H4 (cell line): ENCODE measurements around the gene ZNF770. TPM values are rescaled to one million over a fixed set of nuclear protein-coding genes. Genes with fewer than 3 reads are reported as not detected.
A peak's percentile ranks its signal among the peaks of the same experiment; 100 is the strongest.
"Not testable (repeated sequence)": the region's sequence is repeated elsewhere in the genome, so short reads cannot be mapped to it uniquely, and the experiment has no call there.

Experiments
- DNase-seq: peaks from one replicate; pipeline ENCODE4 v3.0.0-alpha.2; 2015; ENCODE audit warnings: low spot score
- total RNA-seq: library from RNA; depleted of rRNA; stranded (reverse); fragments of >200 nt; shearing (Covaris generic); gene quantifications from 2 replicates; pipeline ENCODE4 v1.2.3, GENCODE V29; 2014; rRNA removed

Gene ZNF770
- total RNA-seq, 1 experiment from 2014 or later, result 12.7 TPM

GRCh38 chr15:34973512-34973911 is 14.6 kb downstream of the ZNF770 start:
- no peak for DNase-seq

DNA sequence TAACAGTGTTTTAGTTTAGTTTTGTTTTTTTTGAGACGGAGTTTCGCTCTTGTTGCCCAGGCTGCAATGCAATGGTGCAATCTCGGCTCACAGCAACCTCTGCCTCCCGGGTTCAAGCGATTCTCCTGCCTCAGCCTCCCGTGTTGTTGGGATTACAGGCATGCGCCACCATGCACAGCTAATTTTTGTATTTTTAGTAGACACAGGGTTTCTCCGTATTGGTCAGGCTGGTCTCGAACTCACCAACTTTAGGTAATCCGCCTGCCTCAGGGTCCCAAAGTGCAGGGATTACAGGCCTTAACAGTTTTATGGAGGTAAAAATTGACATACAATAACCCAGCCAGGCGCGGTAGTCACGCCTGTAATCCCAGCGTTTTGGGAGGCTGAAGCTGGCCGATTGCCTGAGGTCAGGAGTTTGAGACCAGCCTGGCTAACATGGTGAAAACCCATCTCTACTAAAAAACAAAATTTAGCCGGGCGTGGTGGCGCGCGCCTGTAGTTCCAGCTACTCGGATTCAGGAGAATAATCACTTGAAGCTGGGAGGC is 17.9 kb downstream of the ZNF770 start:
- not testable (repeated sequence) for DNase-seq

DNA sequence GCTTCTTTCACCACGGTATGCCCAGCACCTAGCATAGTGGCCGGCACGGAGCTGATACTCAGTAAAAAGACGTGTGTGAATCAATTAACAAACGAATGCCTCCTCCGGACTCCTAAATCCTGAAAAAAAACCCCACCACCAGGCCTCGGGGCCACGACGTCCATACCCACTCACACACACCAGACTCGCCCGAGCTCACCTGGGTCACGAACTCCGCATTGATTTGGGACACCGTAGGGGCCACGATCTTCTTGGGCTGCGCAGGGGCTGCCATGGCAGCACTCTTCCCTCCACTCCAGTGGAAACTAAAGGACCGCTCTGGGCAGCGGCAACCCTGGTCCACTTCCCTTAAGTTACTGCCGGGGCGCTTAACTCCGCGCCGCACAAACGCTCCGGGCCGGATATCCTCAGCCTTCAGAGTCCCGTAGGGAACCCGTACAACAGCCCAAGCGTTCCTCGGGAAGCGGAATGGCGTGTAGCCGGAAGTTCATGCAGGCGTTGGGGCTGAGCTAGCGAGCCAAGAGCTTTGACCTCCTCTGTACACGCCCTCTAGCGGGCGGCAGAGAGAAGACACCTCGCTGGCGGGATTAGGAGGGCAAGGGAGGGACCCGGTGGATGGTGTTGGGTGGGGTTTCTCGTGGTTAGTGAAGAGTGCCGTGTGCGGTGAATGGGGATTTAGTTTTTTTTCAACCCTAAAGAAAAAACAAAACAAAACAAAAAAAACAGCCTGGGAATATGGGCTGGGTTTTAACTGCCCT is 18.6 kb downstream of the ZNF770 start, which contains the start of gene AQR:
AQR (minus strand) TSS at position 403 of the 758 bp plus-strand sequence; CDS start at position 274, 129 bp downstream.
- peak; percentile 97 for DNase-seq

DNA sequence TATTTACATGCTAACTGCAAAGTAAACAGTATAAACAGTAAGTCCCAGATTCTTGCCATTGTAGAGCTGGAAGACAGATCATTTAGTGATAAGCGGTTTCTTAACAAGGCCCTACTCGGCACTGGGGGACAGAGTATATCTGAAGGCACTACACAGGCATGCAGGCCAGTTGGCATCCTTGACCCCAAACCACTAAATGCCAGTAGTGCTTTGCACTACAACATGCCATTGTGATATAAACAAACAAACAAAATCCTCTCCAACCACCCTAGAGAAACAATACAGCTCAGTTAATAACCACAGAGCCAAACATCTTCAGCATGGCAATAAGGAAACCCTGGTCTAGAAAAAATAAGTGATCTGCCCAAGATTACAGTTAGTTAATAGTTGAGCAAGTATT is 23.8 kb downstream of the ZNF770 start:
- no peak for DNase-seq

- no peak for DNase-seq
These were observed 34.2 kb downstream of the ZNF770 start for GRCh38 chr15:34953851-34954250.

GRCh38 chr15:34952481-34952880 is 35.6 kb downstream of the ZNF770 start:
- no peak for DNase-seq

DNA sequence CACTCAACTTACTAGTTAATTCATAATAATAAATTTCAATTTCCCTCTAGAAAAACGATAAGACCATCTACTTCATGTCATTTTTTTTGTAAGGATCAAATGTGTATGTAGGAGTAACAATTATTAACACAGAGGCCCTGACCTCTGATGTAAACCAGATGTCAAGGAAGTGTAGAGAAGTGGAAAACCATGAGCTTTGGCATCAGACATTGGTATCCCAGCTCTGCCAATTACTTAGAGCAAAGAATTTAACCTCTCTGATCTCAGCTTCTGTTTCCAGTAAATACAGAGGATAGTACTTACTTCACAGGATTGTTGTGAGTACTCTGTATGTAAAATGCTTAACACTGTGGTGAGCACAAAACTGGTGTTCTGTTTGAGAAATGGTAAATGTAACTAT is 36.1 kb downstream of the ZNF770 start:
- DNase-seq, result no peak

DNA sequence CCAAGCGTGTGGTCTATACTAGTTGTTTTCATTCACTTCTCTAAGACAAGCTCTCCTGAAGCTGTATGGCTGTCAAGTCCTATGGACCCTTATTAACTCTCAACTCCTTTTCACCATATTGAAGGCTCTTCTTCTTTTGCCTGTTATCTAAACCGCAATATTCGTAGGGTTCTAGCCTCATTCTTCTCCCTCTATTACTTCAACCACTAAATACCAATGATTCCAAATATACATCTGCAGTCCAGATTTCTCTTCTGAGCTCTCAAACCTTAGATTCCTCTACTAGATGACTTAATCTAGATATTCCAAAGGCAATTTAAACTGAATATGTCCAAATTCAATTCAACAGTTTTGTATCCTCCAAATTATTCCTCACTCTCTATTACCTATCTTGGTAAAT is 43.2 kb downstream of the ZNF770 start:
- no peak for DNase-seq

GRCh38 chr15:34943711-34944110 is 44.4 kb downstream of the ZNF770 start:
- DNase-seq, result no peak

- DNase-seq, result not testable (repeated sequence)
These were observed 44.8 kb downstream of the ZNF770 start for GRCh38 chr15:34943264-34943663.

- DNase-seq, result no peak
These were observed 45.7 kb downstream of the ZNF770 start for GRCh38 chr15:34942363-34942762.

- no peak for DNase-seq
These were observed 46.3 kb downstream of the ZNF770 start for GRCh38 chr15:34941831-34942230.

- DNase-seq, result no peak
These were observed 46.8 kb downstream of the ZNF770 start for GRCh38 chr15:34941185-34941698.

DNA sequence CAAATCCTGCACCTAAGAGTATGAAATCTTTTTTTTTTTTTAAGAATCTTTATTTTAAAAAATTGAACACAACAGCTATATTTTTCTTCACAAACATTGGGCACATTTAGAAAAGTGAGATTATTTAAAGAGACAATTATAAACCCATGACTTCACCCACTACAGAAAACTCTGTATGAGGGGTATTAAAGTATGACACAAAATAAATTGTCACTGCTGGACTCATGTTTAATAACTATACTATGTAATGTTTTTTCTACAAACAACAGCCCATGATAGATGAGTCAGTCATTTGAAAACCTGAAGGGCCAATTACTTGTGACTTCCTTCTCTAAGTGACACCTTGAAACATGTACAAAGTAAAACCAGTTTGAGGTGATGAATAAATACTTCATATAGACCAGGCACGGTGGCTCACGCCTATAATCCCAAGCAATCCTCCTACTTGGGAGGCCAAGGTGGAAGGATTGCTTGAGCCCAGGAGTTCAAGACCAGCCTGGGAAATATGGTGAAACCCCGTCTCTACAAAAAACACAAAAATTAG is 54.6 kb downstream of the ZNF770 start:
- no peak for DNase-seq

- not testable (repeated sequence) for DNase-seq
These were observed 59.7 kb downstream of the ZNF770 start for GRCh38 chr15:34928349-34928748.

Other genes with a start within 250 kb of the ZNF770 start
- gene GJD2, start 233.3 kb downstream of the ZNF770 start, total RNA-seq, result not detected in 2 replicates
- gene ACTC1, start 192.7 kb downstream of the ZNF770 start, total RNA-seq, result not detected in 2 replicates
- gene AQR, start 18.5 kb downstream of the ZNF770 start, total RNA-seq, result 13.9 and 25.4 TPM in 2 replicates
- gene NANOGP8, start 97.0 kb upstream of the ZNF770 start, total RNA-seq, result not detected in 2 replicates